ENCODE measurements around the gene CCDC87.

CCDC87 gene

DNA sequence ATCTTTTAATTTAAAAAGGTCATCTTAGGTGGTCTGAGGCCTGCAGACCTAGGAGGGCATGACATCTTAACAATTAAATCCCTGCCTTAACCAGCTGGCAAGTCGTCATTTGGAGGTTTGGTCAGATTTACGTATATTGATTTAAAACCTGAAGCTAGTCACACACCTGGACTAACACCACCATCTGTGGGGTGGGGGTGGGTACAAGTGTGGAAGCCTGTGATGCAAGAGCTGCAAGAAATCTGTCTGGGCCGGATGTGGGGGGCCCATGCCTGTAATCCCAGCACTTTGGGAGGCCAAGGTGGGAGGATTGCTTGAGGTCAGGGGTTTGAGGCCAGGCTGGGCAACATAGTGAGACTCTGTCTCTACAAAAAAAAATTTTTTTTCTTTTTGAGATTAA lies 11.6 kb downstream of the CCDC87 start:
- Histone ChIP-seq H3K79me2 (no peaks in the 10 kb centered on the region), H3K9ac (no peak overlapping the region), H3K4me2 (ENCODE audit: low read length) (no peak overlapping the region), H2AFZ (no peak overlapping the region), H3K27me3 (ENCODE audit: control insufficient read depth, insufficient read depth, low read length) (no peaks in the 10 kb centered on the region), H3K4me1 (no peaks in the 10 kb centered on the region), H3K36me3 (ENCODE audit: control insufficient read depth, insufficient read depth, low read length) (no peaks in the 10 kb centered on the region), H3K27ac (no peak overlapping the region), H3K9me3 (ENCODE audit: control insufficient read depth, low read length) (no peaks in the 10 kb centered on the region), H3K4me3 (ENCODE audit: low read depth, low read length) (no peak overlapping the region)
- TF ChIP-seq, protein P1, sequence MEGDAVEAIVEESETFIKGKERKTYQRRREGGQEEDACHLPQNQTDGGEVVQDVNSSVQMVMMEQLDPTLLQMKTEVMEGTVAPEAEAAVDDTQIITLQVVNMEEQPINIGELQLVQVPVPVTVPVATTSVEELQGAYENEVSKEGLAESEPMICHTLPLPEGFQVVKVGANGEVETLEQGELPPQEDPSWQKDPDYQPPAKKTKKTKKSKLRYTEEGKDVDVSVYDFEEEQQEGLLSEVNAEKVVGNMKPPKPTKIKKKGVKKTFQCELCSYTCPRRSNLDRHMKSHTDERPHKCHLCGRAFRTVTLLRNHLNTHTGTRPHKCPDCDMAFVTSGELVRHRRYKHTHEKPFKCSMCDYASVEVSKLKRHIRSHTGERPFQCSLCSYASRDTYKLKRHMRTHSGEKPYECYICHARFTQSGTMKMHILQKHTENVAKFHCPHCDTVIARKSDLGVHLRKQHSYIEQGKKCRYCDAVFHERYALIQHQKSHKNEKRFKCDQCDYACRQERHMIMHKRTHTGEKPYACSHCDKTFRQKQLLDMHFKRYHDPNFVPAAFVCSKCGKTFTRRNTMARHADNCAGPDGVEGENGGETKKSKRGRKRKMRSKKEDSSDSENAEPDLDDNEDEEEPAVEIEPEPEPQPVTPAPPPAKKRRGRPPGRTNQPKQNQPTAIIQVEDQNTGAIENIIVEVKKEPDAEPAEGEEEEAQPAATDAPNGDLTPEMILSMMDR (IDR thresholded peaks at IDR 0.05): no peak

DNA sequence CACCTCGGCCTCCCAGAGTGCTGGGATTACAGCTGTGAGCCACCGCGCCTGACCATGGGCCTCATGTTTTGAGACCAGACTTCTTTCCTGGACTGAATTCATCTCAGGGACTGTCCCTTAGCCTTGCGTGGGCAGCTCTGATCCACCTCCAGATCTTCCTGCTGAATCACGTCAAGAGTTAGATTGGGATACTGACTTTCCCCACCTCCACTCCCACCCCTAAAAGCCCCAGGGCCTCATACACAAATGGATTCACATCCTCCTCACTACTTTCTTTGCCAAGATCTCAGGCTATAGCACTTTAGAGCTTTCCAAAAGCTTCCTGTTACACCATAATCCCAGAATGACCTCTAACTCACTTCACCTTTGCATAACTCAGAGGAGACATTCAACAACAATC lies 12.1 kb downstream of the CCDC87 start:
- H3K9ac ChIP-seq: no peak overlapping the region
- no peak overlapping the region for H3K4me2 ChIP-seq (ENCODE audit: low read length)
- H3K9me3 ChIP-seq (ENCODE audit: control insufficient read depth, low read length): no peaks in the 10 kb centered on the region
- TF ChIP-seq, protein P1 (IDR thresholded peaks at IDR 0.05): no peak
- no peak overlapping the region for H3K27ac ChIP-seq
- H3K27me3 ChIP-seq (ENCODE audit: control insufficient read depth, insufficient read depth, low read length): no peaks in the 10 kb centered on the region
- H3K4me1 ChIP-seq: no peaks in the 10 kb centered on the region
- no peaks in the 10 kb centered on the region for H3K79me2 ChIP-seq
- no peak overlapping the region for H2AFZ ChIP-seq
- H3K36me3 ChIP-seq (ENCODE audit: control insufficient read depth, insufficient read depth, low read length): no peaks in the 10 kb centered on the region
- no peak overlapping the region for H3K4me3 ChIP-seq (ENCODE audit: low read depth, low read length)

DNA sequence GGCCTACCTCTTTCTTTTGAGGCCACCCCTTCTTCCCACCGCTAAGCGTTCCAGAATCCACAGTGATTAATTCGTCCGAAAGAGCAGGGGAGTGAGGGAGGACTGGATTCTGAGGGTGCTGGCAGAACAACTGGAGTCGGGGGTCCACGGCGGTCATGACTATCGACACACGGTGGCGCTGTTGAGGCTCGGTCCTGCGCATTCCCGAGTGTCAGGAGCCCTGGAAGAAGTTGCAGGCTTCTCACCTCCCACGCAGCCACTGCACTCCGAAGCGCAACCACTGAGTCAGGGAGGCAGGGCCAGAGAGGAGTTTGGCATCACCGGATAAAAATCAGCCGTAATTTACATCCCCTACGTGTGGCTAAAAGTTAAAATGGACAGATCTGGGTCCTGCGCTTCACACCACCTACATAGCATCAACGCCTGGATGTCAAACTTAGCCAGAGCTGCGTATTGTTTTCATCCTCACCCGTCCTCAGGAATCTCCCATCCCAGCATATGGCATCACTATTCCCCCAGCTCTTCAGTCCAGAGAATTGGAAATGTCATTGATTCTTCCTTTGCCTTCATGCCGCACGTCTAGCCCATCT lies 13.8 kb downstream of the CCDC87 start:
- H3K9ac ChIP-seq: no peak overlapping the region

DNA sequence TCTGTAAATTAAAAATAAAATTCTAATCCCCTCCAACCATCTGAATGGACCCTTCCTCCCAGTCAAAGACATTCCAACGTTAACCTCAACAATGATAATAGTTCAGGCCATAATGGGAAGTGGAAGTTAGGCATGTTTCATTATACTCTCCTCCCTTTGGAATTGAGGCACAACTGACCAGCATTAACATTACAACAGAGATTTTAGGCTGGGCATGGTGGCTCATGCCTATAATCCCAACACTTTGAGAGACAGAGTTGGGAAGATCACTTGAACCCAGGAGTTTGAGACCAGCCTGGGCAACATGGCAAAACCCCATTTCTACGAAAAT lies 22.0 kb downstream of the CCDC87 start:
- no peaks in the 10 kb centered on the region for H3K36me3 ChIP-seq (ENCODE audit: control insufficient read depth, insufficient read depth, low read length)
- H3K4me2 ChIP-seq (ENCODE audit: low read length): no peak overlapping the region
- H3K9me3 ChIP-seq (ENCODE audit: control insufficient read depth, low read length): no peaks in the 10 kb centered on the region
- no peaks in the 10 kb centered on the region for H3K4me1 ChIP-seq
- TF ChIP-seq, protein P1 (IDR thresholded peaks at IDR 0.05): no peak
- H3K27me3 ChIP-seq (ENCODE audit: control insufficient read depth, insufficient read depth, low read length): no peaks in the 10 kb centered on the region
- H2AFZ ChIP-seq: no peak overlapping the region
- H3K9ac ChIP-seq: no peak overlapping the region
- H3K79me2 ChIP-seq: no peaks in the 10 kb centered on the region
- no peak overlapping the region for H3K27ac ChIP-seq
- H3K4me3 ChIP-seq (ENCODE audit: low read depth, low read length): no peak overlapping the region

More for the DNA sequence above, 13.8 kb downstream of the CCDC87 start:
- H3K9me3 ChIP-seq (ENCODE audit: control insufficient read depth, low read length): no peaks in the 10 kb centered on the region
- H2AFZ ChIP-seq: peak overlapping the region; percentile 33
- H3K4me3 ChIP-seq (ENCODE audit: low read depth, low read length): no peak overlapping the region
- no peaks in the 10 kb centered on the region for H3K36me3 ChIP-seq (ENCODE audit: control insufficient read depth, insufficient read depth, low read length)
- TF ChIP-seq, protein P1 (IDR thresholded peaks at IDR 0.05): peak; percentile 62
- no peaks in the 10 kb centered on the region for H3K4me1 ChIP-seq
- no peaks in the 10 kb centered on the region for H3K27me3 ChIP-seq (ENCODE audit: control insufficient read depth, insufficient read depth, low read length)
- H3K4me2 ChIP-seq (ENCODE audit: low read length): no peak overlapping the region
- no peak overlapping the region for H3K27ac ChIP-seq
- H3K79me2 ChIP-seq: no peaks in the 10 kb centered on the region

DNA sequence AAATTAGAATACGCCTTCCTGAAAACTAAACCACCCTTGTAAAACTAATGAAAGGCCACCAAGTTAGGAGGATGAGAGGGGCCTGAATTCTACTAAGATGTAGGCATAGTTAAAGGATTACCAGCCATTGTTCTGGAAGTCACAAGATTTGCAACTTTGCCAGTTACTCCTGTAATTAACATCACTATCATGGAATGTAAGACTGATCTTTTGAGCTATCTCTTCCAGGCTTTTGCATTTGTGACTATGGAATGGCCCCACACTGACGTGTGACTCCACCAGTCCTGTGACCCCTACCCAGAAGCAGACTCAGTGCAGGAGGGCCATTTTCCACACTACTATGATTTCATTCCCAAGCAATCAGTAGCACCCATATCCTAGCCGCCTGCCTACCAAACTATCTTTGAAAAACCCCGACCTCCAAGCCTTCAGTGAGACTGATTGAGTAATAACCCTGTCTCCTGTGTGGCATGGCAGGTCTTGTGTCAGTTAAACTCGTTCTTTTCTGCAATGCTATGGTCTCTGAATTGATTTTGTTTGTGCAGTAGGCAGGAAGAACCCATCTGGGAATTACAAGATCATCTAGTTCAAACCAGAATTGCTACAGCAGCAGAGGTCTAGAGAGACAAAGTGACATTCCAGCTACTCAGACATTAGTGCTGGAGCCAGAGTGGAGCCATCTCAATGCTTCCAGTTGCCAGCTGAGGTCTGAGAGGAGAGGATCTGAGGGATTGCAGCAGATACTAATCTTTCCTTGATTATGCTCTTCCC lies 22.6 kb downstream of the CCDC87 start:
- Histone ChIP-seq H3K27ac (no peak overlapping the region), H3K36me3 (ENCODE audit: control insufficient read depth, insufficient read depth, low read length) (no peaks in the 10 kb centered on the region), H3K4me3 (ENCODE audit: low read depth, low read length) (no peak overlapping the region), H3K9me3 (ENCODE audit: control insufficient read depth, low read length) (no peaks in the 10 kb centered on the region), H3K9ac (no peak overlapping the region), H3K27me3 (ENCODE audit: control insufficient read depth, insufficient read depth, low read length) (no peaks in the 10 kb centered on the region), H3K4me1 (no peaks in the 10 kb centered on the region), H3K79me2 (no peaks in the 10 kb centered on the region), H3K4me2 (ENCODE audit: low read length) (no peak overlapping the region), H2AFZ (no peak overlapping the region)
- TF ChIP-seq, protein P1 (IDR thresholded peaks at IDR 0.05): no peak
